Neural progenitor cell (in vitro differentiated cells): ENCODE data around the gene MYL11. TPM values are rescaled to one million over a fixed set of nuclear protein-coding genes. Genes with fewer than 3 reads are reported as not detected.

Experiments
- DNase-seq: peaks from one replicate; pipeline ENCODE4 v3.0.0-alpha.2; 2016; ENCODE audit warnings: low spot score
- H2AFZ ChIP-seq: fragments of 200-600 bp; sonication (generic); replicated peaks from 2 replicates; pipeline ENCODE4 v1.6.1; 2016; ENCODE audit warnings: antibody characterized with exemption
- H3F3A ChIP-seq: fragments of 200-600 bp; sonication (generic); 2 replicates; pipeline ENCODE4 v1.6.1; 2016; ENCODE audit warnings: antibody characterized with exemption, low read depth
- H3K27ac ChIP-seq: fragments of 200-600 bp; sonication (generic); 2 replicates; pipeline ENCODE4 v1.5.1; 2016; ENCODE audit warnings: mild to moderate bottlenecking
- H3K27me3 ChIP-seq: fragments of 200-600 bp; sonication (generic); 2 replicates; pipeline ENCODE4 v1.6.1; 2016; ENCODE audit warnings: mild to moderate bottlenecking, moderate library complexity
- H3K36me3 ChIP-seq: fragments of 200-600 bp; sonication (generic); 2 replicates; pipeline ENCODE4 v1.5.1; 2016
- H3K4me1 ChIP-seq: fragments of 200-600 bp; sonication (generic); 2 replicates; pipeline ENCODE4 v1.6.1; 2016; ENCODE audit warnings: mixed run types
- H3K4me2 ChIP-seq: fragments of 200-600 bp; sonication (generic); 2 replicates; pipeline ENCODE4 v1.6.1; 2016
- H3K4me3 ChIP-seq: fragments of 200-600 bp; sonication (generic); 2 replicates; pipeline ENCODE4 v1.5.1; 2016
- H3K79me2 ChIP-seq: fragments of 200-600 bp; sonication (generic); 2 replicates; pipeline ENCODE4 v1.6.1; 2016; ENCODE audit warnings: low read depth
- H3K9ac ChIP-seq: fragments of 200-600 bp; sonication (generic); 2 replicates; pipeline ENCODE4 v1.6.1; 2016
- H3K9me3 ChIP-seq: fragments of 200-600 bp; sonication (generic); 2 replicates; pipeline ENCODE4 v1.5.1; 2016; ENCODE audit warnings: low read depth
- H4K20me1 ChIP-seq: fragments of 200-600 bp; sonication (generic); 2 replicates; pipeline ENCODE4 v1.6.1; 2016; ENCODE audit warnings: low read depth
- H3K27ac Mint-ChIP-seq: 3 replicates; pipeline ENCODE4 v1.8.0; 2021; ENCODE audit warnings: mixed read lengths
- H3K27me3 Mint-ChIP-seq: 2 replicates; pipeline ENCODE4 v1.8.0; 2022; ENCODE audit warnings: low read depth, mild to moderate bottlenecking, inconsistent platforms, moderate library complexity, mixed read lengths; ENCODE audit not compliant: insufficient read depth
- H3K36me3 Mint-ChIP-seq: 3 replicates; pipeline ENCODE4 v1.8.0; 2021; ENCODE audit warnings: mixed read lengths
- H3K4me1 Mint-ChIP-seq: 3 replicates; pipeline ENCODE4 v1.8.0; 2021; ENCODE audit warnings: mixed read lengths
- H3K4me3 Mint-ChIP-seq: 3 replicates; pipeline ENCODE4 v1.8.0; 2021; ENCODE audit warnings: mild to moderate bottlenecking, moderate library complexity, mixed read lengths
- H3K9me3 Mint-ChIP-seq: 3 replicates; pipeline ENCODE4 v1.8.0; 2020; ENCODE audit warnings: mixed read lengths
- CTCF ChIP-seq: fragments of 200-600 bp; sonication (generic); IDR thresholded peaks from 2 replicates; pipeline ENCODE4 v1.5.1; 2017; ENCODE audit warnings: antibody characterized with exemption, mild to moderate bottlenecking
- EZH2 ChIP-seq: fragments of 200-600 bp; sonication (generic); IDR thresholded peaks from 2 replicates; pipeline ENCODE4 v1.6.1; 2017; ENCODE audit warnings: antibody characterized with exemption, mild to moderate bottlenecking, moderate library complexity
- EZH2phosphoT487 ChIP-seq: fragments of 200-600 bp; sonication (generic); IDR thresholded peaks from 2 replicates; pipeline ENCODE4 v1.6.1; 2017; ENCODE audit warnings: antibody characterized with exemption
- total RNA-seq: library from RNA; depleted of rRNA; stranded (reverse); fragments of >200 nt; gene quantifications from 2 replicates; pipeline ENCODE4 v1.2.3, GENCODE V29; 2015; ENCODE audit warnings: low replicate concordance

Gene MYL11
- total RNA-seq, 1 donor from 2014 or later = 4.1 TPM

DNA sequence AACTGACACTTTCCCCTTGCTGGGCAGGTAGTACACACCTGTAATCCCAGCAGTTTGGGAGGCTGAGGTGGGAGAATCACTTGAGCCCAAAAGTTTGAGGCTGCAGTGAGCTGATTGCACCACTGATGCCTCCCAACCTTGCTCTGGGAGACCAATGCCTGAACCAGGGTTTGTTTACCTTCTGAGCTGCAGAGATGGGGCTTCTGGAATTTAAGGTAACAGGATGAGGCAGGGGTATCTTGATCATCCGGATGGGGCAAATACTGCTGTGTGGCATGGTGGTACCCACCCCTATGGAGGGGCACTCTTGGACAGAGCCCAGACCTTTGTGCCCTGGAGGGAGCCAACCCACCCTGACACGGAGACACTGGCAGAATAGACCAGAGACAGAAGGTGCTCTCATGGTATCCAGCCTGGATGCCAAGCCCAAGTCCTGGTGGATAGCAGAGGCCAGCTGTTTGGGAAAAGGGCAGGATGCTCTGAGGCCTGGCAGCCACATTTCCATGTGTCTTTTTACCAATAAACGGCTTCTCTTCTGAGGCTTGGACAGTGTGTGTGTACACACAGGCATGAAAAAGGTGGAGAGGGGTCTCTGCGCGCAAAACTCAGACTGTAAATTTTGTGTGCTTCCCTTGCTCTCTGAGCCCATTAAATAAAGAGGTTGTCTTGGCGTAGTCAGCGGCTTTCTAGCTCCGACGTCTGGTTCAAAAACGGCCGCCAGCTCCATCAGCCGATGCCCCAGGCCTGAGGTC is 25.0 kb downstream of the MYL11 start:
- H3K9me3 Mint-ChIP-seq = no peaks in the 10 kb centered on the region
- H3K79me2 ChIP-seq = peaks cover 37% of the 10 kb centered on the region
- no peaks in the 10 kb centered on the region for H3K27me3 ChIP-seq
- no peak for TF ChIP-seq EZH2
- no peak for TF ChIP-seq CTCF
- TF ChIP-seq EZH2phosphoT487 = no peak
- H3K27me3 Mint-ChIP-seq = peaks cover 21% of the 10 kb centered on the region
- peaks cover 78% of the 10 kb centered on the region for H3F3A ChIP-seq
- no peak for DNase-seq
- H3K9me3 ChIP-seq = no peaks in the 10 kb centered on the region
- H3K4me2 ChIP-seq = peak overlapping the region; percentile 82
- peak overlapping the region; percentile 86 for H3K4me3 Mint-ChIP-seq
- peaks cover 39% of the 10 kb centered on the region for H3K4me1 Mint-ChIP-seq
- peaks cover 36% of the 10 kb centered on the region for H3K4me1 ChIP-seq
- peaks cover 40% of the 10 kb centered on the region for H4K20me1 ChIP-seq
- H3K27ac Mint-ChIP-seq = peak overlapping the region; percentile 100
- H2AFZ ChIP-seq = no peak overlapping the region
- no peaks in the 10 kb centered on the region for H3K36me3 ChIP-seq
- H3K27ac ChIP-seq = peak overlapping the region; percentile 96
- H3K4me3 ChIP-seq = peak overlapping the region; percentile 45
- peaks cover 5% of the 10 kb centered on the region for H3K36me3 Mint-ChIP-seq
- H3K9ac ChIP-seq = peak overlapping the region; percentile 21

GRCh38 chr16:30401768-30402425 is 27.3 kb downstream of the MYL11 start:
- H3K9me3 ChIP-seq = no peaks in the 10 kb centered on the region
- peaks cover 23% of the 10 kb centered on the region for H3K79me2 ChIP-seq
- H3K4me3 ChIP-seq = no peak overlapping the region
- DNase-seq = no peak
- peaks cover 3% of the 10 kb centered on the region for H3K36me3 Mint-ChIP-seq
- H3K4me2 ChIP-seq = no peak overlapping the region
- no peak overlapping the region for H3K9ac ChIP-seq
- peak overlapping the region; percentile 86 for H3K4me3 Mint-ChIP-seq
- peaks cover 18% of the 10 kb centered on the region for H3K27me3 Mint-ChIP-seq
- no peaks in the 10 kb centered on the region for H3K36me3 ChIP-seq
- H3K27me3 ChIP-seq = no peaks in the 10 kb centered on the region
- peaks cover 27% of the 10 kb centered on the region for H4K20me1 ChIP-seq
- peaks cover 26% of the 10 kb centered on the region for H3K4me1 ChIP-seq
- TF ChIP-seq EZH2 (no peak), EZH2phosphoT487 (no peak), CTCF (no peak)
- no peaks in the 10 kb centered on the region for H3K9me3 Mint-ChIP-seq
- peaks cover 36% of the 10 kb centered on the region for H3K4me1 Mint-ChIP-seq
- peak overlapping the region; percentile 100 for H3K27ac Mint-ChIP-seq
- no peak overlapping the region for H2AFZ ChIP-seq
- H3F3A ChIP-seq = peaks cover 65% of the 10 kb centered on the region
- peak overlapping the region; percentile 5 for H3K27ac ChIP-seq

DNA sequence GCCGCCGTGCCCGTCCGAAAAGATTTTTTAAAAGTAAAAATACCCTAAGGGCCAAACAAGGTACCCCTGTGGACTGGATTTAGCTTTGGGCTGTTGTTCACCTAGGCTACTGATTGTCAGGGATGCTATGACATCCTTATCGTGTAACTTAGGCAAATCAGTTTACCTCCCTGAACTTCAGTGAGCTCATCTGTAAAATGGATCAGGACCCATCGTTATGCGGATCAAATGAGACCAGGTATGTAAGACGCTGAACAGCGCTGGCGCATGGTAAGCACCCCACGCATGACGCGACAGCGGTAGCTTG is 32.1 kb downstream of the MYL11 start:
- H3K4me1 Mint-ChIP-seq = peaks cover 27% of the 10 kb centered on the region
- no peak for DNase-seq
- peak overlapping the region; percentile 98 for H3K4me3 ChIP-seq
- H3K27ac Mint-ChIP-seq = peak overlapping the region; percentile 31
- H4K20me1 ChIP-seq = peaks cover 31% of the 10 kb centered on the region
- peaks cover 3% of the 10 kb centered on the region for H3K36me3 Mint-ChIP-seq
- peaks cover 8% of the 10 kb centered on the region for H3K27me3 Mint-ChIP-seq
- H3K4me2 ChIP-seq = peak overlapping the region; percentile 95
- H3K36me3 ChIP-seq = no peaks in the 10 kb centered on the region
- H3K4me3 Mint-ChIP-seq = peak overlapping the region; percentile 92
- H3K9ac ChIP-seq = no peak overlapping the region
- H3K27ac ChIP-seq = no peak overlapping the region
- no peaks in the 10 kb centered on the region for H3K27me3 ChIP-seq
- no peaks in the 10 kb centered on the region for H3K9me3 ChIP-seq
- H3K9me3 Mint-ChIP-seq = no peaks in the 10 kb centered on the region
- H3F3A ChIP-seq = peaks cover 45% of the 10 kb centered on the region
- TF ChIP-seq EZH2phosphoT487 = no peak
- TF ChIP-seq EZH2 = no peak
- no peak for TF ChIP-seq CTCF
- peaks cover 14% of the 10 kb centered on the region for H3K4me1 ChIP-seq
- no peak overlapping the region for H2AFZ ChIP-seq
- peaks cover 40% of the 10 kb centered on the region for H3K79me2 ChIP-seq
